ENCODE data around the gene CCT6B.

The CCT6B gene

GRCh38 chr17:34883106-34884000 is 77.9 kb downstream of the CCT6B start:
- FAIRE-seq (no peak), DNase-seq (ENCODE audit: insufficient read length, low spot score) (no peak)
- TF ChIP-seq, protein P1, sequence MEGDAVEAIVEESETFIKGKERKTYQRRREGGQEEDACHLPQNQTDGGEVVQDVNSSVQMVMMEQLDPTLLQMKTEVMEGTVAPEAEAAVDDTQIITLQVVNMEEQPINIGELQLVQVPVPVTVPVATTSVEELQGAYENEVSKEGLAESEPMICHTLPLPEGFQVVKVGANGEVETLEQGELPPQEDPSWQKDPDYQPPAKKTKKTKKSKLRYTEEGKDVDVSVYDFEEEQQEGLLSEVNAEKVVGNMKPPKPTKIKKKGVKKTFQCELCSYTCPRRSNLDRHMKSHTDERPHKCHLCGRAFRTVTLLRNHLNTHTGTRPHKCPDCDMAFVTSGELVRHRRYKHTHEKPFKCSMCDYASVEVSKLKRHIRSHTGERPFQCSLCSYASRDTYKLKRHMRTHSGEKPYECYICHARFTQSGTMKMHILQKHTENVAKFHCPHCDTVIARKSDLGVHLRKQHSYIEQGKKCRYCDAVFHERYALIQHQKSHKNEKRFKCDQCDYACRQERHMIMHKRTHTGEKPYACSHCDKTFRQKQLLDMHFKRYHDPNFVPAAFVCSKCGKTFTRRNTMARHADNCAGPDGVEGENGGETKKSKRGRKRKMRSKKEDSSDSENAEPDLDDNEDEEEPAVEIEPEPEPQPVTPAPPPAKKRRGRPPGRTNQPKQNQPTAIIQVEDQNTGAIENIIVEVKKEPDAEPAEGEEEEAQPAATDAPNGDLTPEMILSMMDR (IDR thresholded peaks at IDR 0.05; ENCODE audit: insufficient read depth, missing control alignments): no peak

GRCh38 chr17:34879146-34879545 is 82.1 kb downstream of the CCT6B start:
- TF ChIP-seq, protein P1 (IDR thresholded peaks at IDR 0.05; ENCODE audit: insufficient read depth, missing control alignments): no peak
- DNase-seq (ENCODE audit: insufficient read length, low spot score): no peak
- FAIRE-seq: no peak

Measured in D721Med (cell line).